SK-N-SH (cell line): ENCODE data around the gene BIRC5. TPM values are rescaled to one million over a fixed set of nuclear protein-coding genes. Genes with fewer than 3 reads are reported as not detected.

ENCODE experiments used
- CTCF ChIA-PET: fragments of 300-600, 350-600 bp; formaldehyde crosslinking; extraction: SDS; loops from one replicate; lab custom pipeline; 2021; lab: Yijun Ruan, JAX
- POLR2A ChIA-PET: fragments of 350-600 bp; sonication (Branson Sonifier 250); formaldehyde crosslinking; extraction: SDS; loops from one replicate; lab custom pipeline; 2020; ENCODE audit warnings: antibody characterized with exemption, inconsistent platforms; lab: Yijun Ruan, JAX
- DNase-seq: peaks from one replicate; pipeline ENCODE4 v3.0.0; 2012
- H2AFZ ChIP-seq: fragments of 200-600 bp; sonication (generic); 2 replicates; pipeline ENCODE4 v1.8.1; 2016; ENCODE audit warnings: antibody characterized with exemption, mild to moderate bottlenecking, low read depth
- H3F3A ChIP-seq: fragments of 200-600 bp; sonication (generic); replicated peaks from 2 replicates; pipeline ENCODE3; 2016; ENCODE audit warnings: antibody characterized with exemption, mild to moderate bottlenecking; ENCODE audit not compliant: insufficient read depth
- H3K27ac ChIP-seq, 2 experiments: fragments of 200-500 bp in 1 of 2; fragments of 200-600 bp in 1 of 2; sonication (Bioruptor generic) in 1 of 2; sonication (generic), shearing (Covaris generic) in 1 of 2; 2 replicates each; pipeline versions ENCODE4 v1.5.1 to v1.6.1; 2014 to 2016; ENCODE audit warnings: low read depth in 2 of 2, inconsistent platforms in 1 of 2, low read length in 1 of 2, mild to moderate bottlenecking in 1 of 2, mixed read lengths in 1 of 2
- H3K27me3 ChIP-seq: fragments of 200-600 bp; sonication (generic), shearing (Covaris generic); 2 replicates; pipeline ENCODE4 v1.6.1; 2016; ENCODE audit warnings: mixed run types; ENCODE audit not compliant: insufficient read depth
- H3K36me3 ChIP-seq, 2 experiments: fragments of 200-500 bp in 1 of 2; fragments of 200-600 bp in 1 of 2; sonication (Bioruptor generic) in 1 of 2; sonication (generic) in 1 of 2; replicated peaks in 1 of 2; 2 replicates each; pipeline versions ENCODE3 to v1.5.1; 2014 to 2016; ENCODE audit warnings: low read length in 1 of 2, mild to moderate bottlenecking in 1 of 2; ENCODE audit not compliant: insufficient read depth in 2 of 2, control insufficient read depth in 1 of 2
- H3K4me1 ChIP-seq, 2 experiments: fragments of 200-500 bp in 1 of 2; fragments of 200-600 bp in 1 of 2; sonication (Bioruptor generic) in 1 of 2; sonication (generic), shearing (Covaris generic) in 1 of 2; 2 replicates each; pipeline versions ENCODE4 v1.5.1 to v1.6.1; 2014 to 2016; ENCODE audit warnings: low read depth in 1 of 2, low read length in 1 of 2, mixed run types in 1 of 2; ENCODE audit not compliant: insufficient read depth in 2 of 2, control insufficient read depth in 1 of 2
- H3K4me2 ChIP-seq: fragments of 200-600 bp; sonication (generic), shearing (Covaris generic); 2 replicates; pipeline ENCODE4 v1.6.1; 2017; ENCODE audit warnings: mixed run types
- H3K4me3 ChIP-seq, 2 experiments: fragments of 200-500 bp in 1 of 2; fragments of 200-600 bp in 1 of 2; sonication (Bioruptor generic) in 1 of 2; sonication (generic), shearing (Covaris generic) in 1 of 2; 2 replicates each; pipeline versions ENCODE4 v1.5.1 to v1.8.1; 2014 to 2016; ENCODE audit warnings: low read depth in 2 of 2, inconsistent platforms in 1 of 2, low read length in 1 of 2, mild to moderate bottlenecking in 1 of 2, mixed read lengths in 1 of 2, moderate library complexity in 1 of 2
- H3K79me2 ChIP-seq: fragments of 200-600 bp; sonication (generic); 2 replicates; pipeline ENCODE4 v1.8.1; 2017; ENCODE audit warnings: mild to moderate bottlenecking; ENCODE audit not compliant: insufficient read depth
- H3K9ac ChIP-seq: fragments of 200-600 bp; sonication (generic); 2 replicates; pipeline ENCODE4 v1.6.1; 2017; ENCODE audit warnings: mixed run types
- H3K9me2 ChIP-seq: fragments of 200-600 bp; sonication (generic); 2 replicates; pipeline ENCODE4 v1.6.1; 2017; ENCODE audit warnings: mixed run types
- H3K9me3 ChIP-seq: fragments of 200-600 bp; sonication (generic); 2 replicates; pipeline ENCODE4 v1.6.1; 2017; ENCODE audit warnings: mixed run types, mild to moderate bottlenecking, moderate library complexity
- H4K20me1 ChIP-seq: fragments of 200-600 bp; sonication (generic); 2 replicates; pipeline ENCODE4 v1.6.1; 2017; ENCODE audit warnings: mild to moderate bottlenecking, mixed run types; ENCODE audit not compliant: insufficient read depth
- CHD2 ChIP-seq: fragments of 150-350 bp; IDR thresholded peaks from 2 replicates; pipeline ENCODE4 v1.6.1; 2018; ENCODE audit warnings: low read length; ENCODE audit not compliant: partially characterized antibody
- ELF1 ChIP-seq: IDR thresholded peaks from 2 replicates; pipeline ENCODE4 v1.4.0; 2012
- FOSL2 ChIP-seq: IDR thresholded peaks from 2 replicates; pipeline ENCODE4 v1.4.0; 2012; ENCODE audit warnings: low read depth, mild to moderate bottlenecking, moderate library complexity, borderline replicate concordance
- FOXM1 ChIP-seq: IDR thresholded peaks from 2 replicates; pipeline ENCODE4 v1.4.0; 2012; ENCODE audit warnings: low read depth, mild to moderate bottlenecking
- GATA2 ChIP-seq: sonication (generic); formaldehyde crosslinking; IDR thresholded peaks from 2 replicates; pipeline ENCODE4 v1.5.0; 2020; ENCODE audit warnings: mild to moderate bottlenecking, missing genetic modification reagents
- MEF2A ChIP-seq: IDR thresholded peaks from 2 replicates; pipeline ENCODE4 v1.4.0; 2012; ENCODE audit warnings: low read depth, borderline replicate concordance
- MXI1 ChIP-seq: IDR thresholded peaks from 2 replicates; pipeline ENCODE4 v1.6.1; 2012; ENCODE audit warnings: mild to moderate bottlenecking, low read depth, low read length, improper control_type of control experiment
- NFIC ChIP-seq: IDR thresholded peaks from 2 replicates; pipeline ENCODE4 v1.4.0; 2012; ENCODE audit warnings: borderline replicate concordance
- POLR2AphosphoS5 ChIP-seq: IDR thresholded peaks from 2 replicates; pipeline ENCODE4 v1.6.1; 2012; ENCODE audit warnings: low read depth, low read length
- RAD21 ChIP-seq: IDR thresholded peaks from 2 replicates; pipeline ENCODE4 v1.6.1; 2012; ENCODE audit warnings: mild to moderate bottlenecking, low read length
- SIN3A ChIP-seq: IDR thresholded peaks from 2 replicates; pipeline ENCODE4 v1.6.1; 2012; ENCODE audit warnings: low read depth, mild to moderate bottlenecking, low read length, moderate library complexity, borderline replicate concordance
- SMC3 ChIP-seq: IDR thresholded peaks from 2 replicates; pipeline ENCODE4 v1.6.1; 2012; ENCODE audit warnings: low read depth, low read length, improper control_type of control experiment
- TAF1 ChIP-seq: IDR thresholded peaks from 2 replicates; pipeline ENCODE4 v1.6.1; 2012; ENCODE audit warnings: low read depth, mild to moderate bottlenecking, low read length, moderate library complexity, borderline replicate concordance
- TEAD4 ChIP-seq: IDR thresholded peaks from 2 replicates; pipeline ENCODE4 v1.4.0; 2012; ENCODE audit warnings: mild to moderate bottlenecking, borderline replicate concordance; ENCODE audit not compliant: insufficient read depth
- USF2 ChIP-seq: fragments of 150-350 bp; IDR thresholded peaks from 2 replicates; pipeline ENCODE4 v1.6.1; 2017; ENCODE audit warnings: antibody characterized with exemption, low read length, low read depth, borderline replicate concordance
- YY1 ChIP-seq: IDR thresholded peaks from 2 replicates; pipeline ENCODE4 v1.4.0; 2012; ENCODE audit warnings: low read depth, mild to moderate bottlenecking
- WGBS: methylation state at CpG from one replicate; pipeline ENCODE4 v1.1.6; 2017; ENCODE audit warnings: low lambda C conversion rate; 5-methylcytosine and 5-hydroxymethylcytosine counted together
- polyA plus RNA-seq, 3 experiments: library from polyadenylated mRNA; depleted of rRNA; stranded (reverse); fragments of >200 nt; gene quantifications; 2 replicates each; pipeline ENCODE4 v1.2.3, GENCODE V29; 2012

Gene BIRC5
- polyA plus RNA-seq, 1 of the 3 experiments (the other 2 are of a cell fraction) = 31.4 TPM

- peaks cover 25% of the 10 kb centered on the region for H3K79me2 ChIP-seq
- no peak overlapping the region for H3K9ac ChIP-seq
- CTCF ChIA-PET = interaction anchor here (1.4 to 4.8 kb wide), 2 partner anchors 68 to 70 kb away, joined by 4 to 25 read pairs; no protein-coding TSS in a partner anchor
- WGBS = 91% methylated on average over 2 of the region's 2 CpGs
- peaks cover 7% of the 10 kb centered on the region; the same call in 1 of the 2 replicates for H4K20me1 ChIP-seq
- POLR2A ChIA-PET = no interaction called here
- H3K4me3 ChIP-seq = no peak overlapping the region
- H3K9me2 ChIP-seq = no peaks in the 10 kb centered on the region
- TF ChIP-seq GATA2 (CRISPR knock-in tag) = no peak
- TF ChIP-seq MXI1 = no peak
- no peak for TF ChIP-seq TEAD4
- TF ChIP-seq RAD21 = no peak
- TF ChIP-seq TAF1 = no peak
- TF ChIP-seq YY1 = no peak
- TF ChIP-seq MEF2A = no peak
- TF ChIP-seq CHD2 = no peak
- no peak for TF ChIP-seq NFIC
- no peak for TF ChIP-seq ELF1
- TF ChIP-seq FOXM1 = no peak
- no peak for TF ChIP-seq FOSL2
- H3F3A ChIP-seq = no peaks in the 10 kb centered on the region
- H3K4me1 ChIP-seq = peaks cover 0 to 7% of the 10 kb centered on the region in 2 experiments; a peak in 1 of 4 replicates
- H3K4me2 ChIP-seq = no peak overlapping the region
- no peak overlapping the region for H3K27ac ChIP-seq
- H3K9me3 ChIP-seq = no peaks in the 10 kb centered on the region
- no peak overlapping the region; the same call in 1 of the 2 replicates for H2AFZ ChIP-seq
- H3K36me3 ChIP-seq = no peaks in the 10 kb centered on the region
- no peak for DNase-seq
- H3K27me3 ChIP-seq = no peaks in the 10 kb centered on the region
Measured at GRCh38 chr17:78180508-78180907, 33.5 kb upstream of the BIRC5 start.

- ChIA-PET CTCF (interaction anchor here (1.5 to 7.7 kb wide), 3 partner anchors 13 to 70 kb away, joined by 5 to 59 read pairs (median 25); no protein-coding TSS in a partner anchor), POLR2A (interaction anchor here (0.9 kb wide), 1 partner anchor 13 kb away, joined by 7 read pairs; no protein-coding TSS in a partner anchor)
- H3K9me3 ChIP-seq = no peaks in the 10 kb centered on the region
- H3F3A ChIP-seq = no peaks in the 10 kb centered on the region
- H3K9me2 ChIP-seq = no peaks in the 10 kb centered on the region
- WGBS = 96% methylated on average over 13 of the region's 13 CpGs
- H2AFZ ChIP-seq = no peak overlapping the region
- no peak overlapping the region for H3K4me2 ChIP-seq
- no peaks in the 10 kb centered on the region for H3K36me3 ChIP-seq
- peaks cover 7% of the 10 kb centered on the region in 2 experiments; a peak in 2 of 4 replicates for H3K4me1 ChIP-seq
- peaks cover 36% of the 10 kb centered on the region for H3K79me2 ChIP-seq
- no peak for DNase-seq
- H3K9ac ChIP-seq = no peak overlapping the region
- peaks cover 7% of the 10 kb centered on the region; the same call in 1 of the 2 replicates for H4K20me1 ChIP-seq
- no peaks in the 10 kb centered on the region for H3K27me3 ChIP-seq
- H3K4me3 ChIP-seq = no peak overlapping the region
- no peak overlapping the region for H3K27ac ChIP-seq
- TF ChIP-seq YY1 (no peak), POLR2AphosphoS5 (no peak), USF2 (no peak), SIN3A (no peak), TAF1 (no peak), SMC3 (no peak)
Measured at GRCh38 chr17:78182504-78182903, 31.5 kb upstream of the BIRC5 start.
